HG02973 (cell line): ENCODE data around the gene LIM2.
A peak's percentile ranks its signal among the peaks of the same experiment; 100 is the strongest.
"Not testable (repeated sequence)": the region's sequence is repeated elsewhere in the genome, so short reads cannot be mapped to it uniquely, and the experiment has no call there.

Experiments used
- ATAC-seq: cut with Tn5 transposase; IDR thresholded peaks from one replicate; pipeline ENCODE4 v1.9.1; 2021; ENCODE audit warnings: moderate library complexity; ENCODE audit not compliant: unreplicated experiment

Gene LIM2

GRCh38 chr19:51387924-51388389 lies at the start of gene LIM2:
LIM2 (minus strand) TSS chr19:51387974; CDS start chr19:51387443, 531 bp downstream.
- ATAC-seq, result no peak

- no peak for ATAC-seq
Measured at GRCh38 chr19:51434456-51434855, 46.7 kb upstream of the LIM2 start.

- ATAC-seq, result no peak
Measured at GRCh38 chr19:51433043-51433442, 45.3 kb upstream of the LIM2 start.

- no peak for ATAC-seq
Measured at GRCh38 chr19:51431124-51431523, 43.4 kb upstream of the LIM2 start.

- no peak for ATAC-seq
Measured at GRCh38 chr19:51430221-51430620, 42.4 kb upstream of the LIM2 start.

GRCh38 chr19:51427201-51427600 lies 39.4 kb upstream of the LIM2 start:
- no peak for ATAC-seq

GRCh38 chr19:51422053-51422448 lies 34.3 kb upstream of the LIM2 start:
- ATAC-seq, result no peak

- no peak for ATAC-seq
Measured at GRCh38 chr19:51421229-51422052, 33.7 kb upstream of the LIM2 start.

- ATAC-seq, result not testable (repeated sequence)
Measured at GRCh38 chr19:51420511-51420910, 32.7 kb upstream of the LIM2 start.

- ATAC-seq, result no peak
Measured at GRCh38 chr19:51418707-51419106, 30.9 kb upstream of the LIM2 start.

GRCh38 chr19:51417810-51418157 lies 30.0 kb upstream of the LIM2 start:
- peak; percentile 23 for ATAC-seq

- ATAC-seq, result peak; percentile 75
Measured at GRCh38 chr19:51417107-51417809, 29.5 kb upstream of the LIM2 start, which contains the start of gene SIGLEC10. SIGLEC10 (minus strand) TSS chr19:51417642; CDS start chr19:51417581, 61 bp downstream.

GRCh38 chr19:51416422-51416821 lies 28.6 kb upstream of the LIM2 start:
- not testable (repeated sequence) for ATAC-seq

- ATAC-seq, result no peak
Measured at GRCh38 chr19:51415187-51415586, 27.4 kb upstream of the LIM2 start.

- no peak for ATAC-seq
Measured at GRCh38 chr19:51410950-51411748, 23.4 kb upstream of the LIM2 start.

- no peak for ATAC-seq
Measured at GRCh38 chr19:51407511-51408131, 19.8 kb upstream of the LIM2 start.

GRCh38 chr19:51402117-51402516 lies 14.3 kb upstream of the LIM2 start:
- no peak for ATAC-seq

- not testable (repeated sequence) for ATAC-seq
Measured at GRCh38 chr19:51399936-51400335, 12.2 kb upstream of the LIM2 start.

GRCh38 chr19:51399231-51399630 lies 11.5 kb upstream of the LIM2 start:
- no peak for ATAC-seq

- no peak for ATAC-seq
Measured at GRCh38 chr19:51398096-51398704, 10.4 kb upstream of the LIM2 start.
